SK-N-MC (cell line): ENCODE measurements around the gene SLC6A11.

Experiments used
- EZH2 ChIP-seq: fragments of 200-600 bp; sonication (generic); IDR thresholded peaks from one replicate; pipeline ENCODE4 v1.6.1; 2017; ENCODE audit warnings: antibody characterized with exemption
- FOXP2 ChIP-seq: optimal IDR thresholded peaks from 2 replicates; pipeline ENCODE3; 2011; ENCODE audit warnings: mild to moderate bottlenecking, moderate library complexity; ENCODE audit not compliant: insufficient read depth; ENCODE audit errors: extremely low read length, control extremely low read depth
- POLR2AphosphoS5 ChIP-seq: IDR thresholded peaks from 2 replicates; pipeline ENCODE4 v1.6.1; 2012; ENCODE audit warnings: mild to moderate bottlenecking, low read depth, low read length, borderline replicate concordance

DNA sequence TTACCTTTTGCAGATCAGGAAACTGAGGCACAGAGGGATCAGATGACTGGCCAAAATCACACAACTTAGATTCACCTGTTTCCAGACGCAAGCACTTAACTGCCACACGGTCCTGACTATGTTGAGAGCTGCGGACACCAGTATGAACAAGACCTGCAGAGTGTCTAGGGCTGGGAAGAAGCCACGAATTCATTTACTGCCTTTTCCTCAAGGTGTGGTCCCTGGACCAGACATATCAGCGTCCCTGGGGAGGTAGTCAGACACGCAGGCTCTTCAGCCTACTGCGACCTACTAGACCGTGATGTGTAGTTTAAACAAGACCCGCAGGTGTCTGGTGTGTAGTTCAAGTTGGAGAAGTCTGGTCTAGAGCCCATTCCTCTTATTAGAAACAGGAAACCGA, 541 bp upstream of the SLC6A11 start:
- TF ChIP-seq POLR2AphosphoS5 (no peak), EZH2 (no peak), FOXP2 (no peak)
